Measurements from ENCODE around the gene CCDC179.

DNA sequence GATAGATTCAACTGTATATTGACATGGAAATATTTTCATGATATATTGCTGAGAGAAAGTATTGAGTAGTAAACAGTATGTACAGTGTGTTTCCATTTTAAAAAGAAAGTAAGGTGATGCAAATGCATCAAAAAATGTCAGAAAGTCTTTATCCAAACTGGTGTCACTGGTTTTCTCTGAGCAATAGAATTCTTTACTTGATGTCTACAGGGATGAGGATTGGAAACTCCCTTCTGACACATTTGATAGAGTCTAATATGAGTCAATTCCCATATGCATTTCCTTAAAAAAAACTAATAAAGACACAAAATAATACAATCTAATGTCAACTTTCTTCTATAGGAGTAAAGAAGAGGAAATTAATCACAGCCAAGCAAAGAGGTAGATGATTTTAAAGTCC, 18.3 kb upstream of the CCDC179 start:
- TF ChIP-seq TAF1 (IDR thresholded peaks at IDR 0.05; ENCODE audit: borderline replicate concordance, insufficient read depth, low read length) (no peak), SIN3A (IDR thresholded peaks at IDR 0.05; ENCODE audit: borderline replicate concordance, insufficient read depth, low read length) (no peak), POLR2AphosphoS5 (IDR thresholded peaks at IDR 0.05; ENCODE audit: low read depth, low read length) (no peak)
- TF ChIP-seq, protein P1, sequence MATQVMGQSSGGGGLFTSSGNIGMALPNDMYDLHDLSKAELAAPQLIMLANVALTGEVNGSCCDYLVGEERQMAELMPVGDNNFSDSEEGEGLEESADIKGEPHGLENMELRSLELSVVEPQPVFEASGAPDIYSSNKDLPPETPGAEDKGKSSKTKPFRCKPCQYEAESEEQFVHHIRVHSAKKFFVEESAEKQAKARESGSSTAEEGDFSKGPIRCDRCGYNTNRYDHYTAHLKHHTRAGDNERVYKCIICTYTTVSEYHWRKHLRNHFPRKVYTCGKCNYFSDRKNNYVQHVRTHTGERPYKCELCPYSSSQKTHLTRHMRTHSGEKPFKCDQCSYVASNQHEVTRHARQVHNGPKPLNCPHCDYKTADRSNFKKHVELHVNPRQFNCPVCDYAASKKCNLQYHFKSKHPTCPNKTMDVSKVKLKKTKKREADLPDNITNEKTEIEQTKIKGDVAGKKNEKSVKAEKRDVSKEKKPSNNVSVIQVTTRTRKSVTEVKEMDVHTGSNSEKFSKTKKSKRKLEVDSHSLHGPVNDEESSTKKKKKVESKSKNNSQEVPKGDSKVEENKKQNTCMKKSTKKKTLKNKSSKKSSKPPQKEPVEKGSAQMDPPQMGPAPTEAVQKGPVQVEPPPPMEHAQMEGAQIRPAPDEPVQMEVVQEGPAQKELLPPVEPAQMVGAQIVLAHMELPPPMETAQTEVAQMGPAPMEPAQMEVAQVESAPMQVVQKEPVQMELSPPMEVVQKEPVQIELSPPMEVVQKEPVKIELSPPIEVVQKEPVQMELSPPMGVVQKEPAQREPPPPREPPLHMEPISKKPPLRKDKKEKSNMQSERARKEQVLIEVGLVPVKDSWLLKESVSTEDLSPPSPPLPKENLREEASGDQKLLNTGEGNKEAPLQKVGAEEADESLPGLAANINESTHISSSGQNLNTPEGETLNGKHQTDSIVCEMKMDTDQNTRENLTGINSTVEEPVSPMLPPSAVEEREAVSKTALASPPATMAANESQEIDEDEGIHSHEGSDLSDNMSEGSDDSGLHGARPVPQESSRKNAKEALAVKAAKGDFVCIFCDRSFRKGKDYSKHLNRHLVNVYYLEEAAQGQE (IDR thresholded peaks at IDR 0.05; ENCODE audit: insufficient read depth in 1 of 2, low read depth in 2 of 2, low read length in 2 of 2) = no peak

Measured in PFSK-1 (cell line).